ENCODE results near the gene ELANE. TPM values are rescaled to one million over a fixed set of nuclear protein-coding genes. Genes with fewer than 3 reads are reported as not detected.
A peak's percentile ranks its signal among the peaks of the same experiment; 100 is the strongest.

The ELANE gene
- total and polyA plus RNA-seq, 7 donors: 0.39 to 0.95 (median 0.55) TPM; not detected in 2

- intact Hi-C loops (cut with DNase I): no loop called here
- DNase-seq (no peak), ATAC-seq (no peak)
- Histone ChIP-seq H3K27ac (no peak overlapping the region), H3K4me3 (no peak overlapping the region), H3K9me3 (no peaks in the 10 kb centered on the region), H3K27me3 (ENCODE audit: insufficient read depth in 3 of 3, low read length in 2 of 3) (no peaks in the 10 kb centered on the region), H3K4me1 (peaks cover 4% of the 10 kb centered on the region), H3K36me3 (ENCODE audit: insufficient read depth in 1 of 2, low read depth in 1 of 2) (peaks cover 9 to 65% of the 10 kb centered on the region in 2 donors)
- WGBS, 3 donors: 91 to 95% (median 94%) methylated on average over 20 of the region's 20 CpGs
- no peak for TF ChIP-seq CTCF (IDR thresholded peaks at IDR 0.05)
Measured at GRCh38 chr19:811506-812048, 40.5 kb upstream of the ELANE start.

GRCh38 chr19:812049-812746 is 39.9 kb upstream of the ELANE start:
- 87 to 90% (median 90%) methylated on average over 67 to 80 of the region's 80 CpGs for WGBS, 3 donors
- H3K27ac ChIP-seq: no peak overlapping the region
- H3K9me3 ChIP-seq: no peaks in the 10 kb centered on the region
- no peak overlapping the region for H3K4me3 ChIP-seq
- intact Hi-C loops (cut with DNase I): no loop called here
- DNase-seq (no peak), ATAC-seq (no peak)
- no peaks in the 10 kb centered on the region for H3K4me1 ChIP-seq
- no peaks in the 10 kb centered on the region for H3K27me3 ChIP-seq (ENCODE audit: insufficient read depth in 3 of 3, low read length in 2 of 3)
- TF ChIP-seq CTCF (IDR thresholded peaks at IDR 0.05): no peak
- H3K36me3 ChIP-seq (ENCODE audit: insufficient read depth in 1 of 2, low read depth in 1 of 2): peaks cover 9 to 59% of the 10 kb centered on the region in 2 donors

- peaks cover 9 to 53% of the 10 kb centered on the region in 2 donors for H3K36me3 ChIP-seq (ENCODE audit: insufficient read depth in 1 of 2, low read depth in 1 of 2)
- no peaks in the 10 kb centered on the region for H3K4me1 ChIP-seq
- DNase-seq: no peak
- no peak overlapping the region for H3K4me3 ChIP-seq
- TF ChIP-seq CTCF (IDR thresholded peaks at IDR 0.05): no peak
- no peaks in the 10 kb centered on the region for H3K9me3 ChIP-seq
- intact Hi-C loops (cut with DNase I): no loop called here
- H3K27me3 ChIP-seq (ENCODE audit: insufficient read depth in 3 of 3, low read length in 2 of 3): no peaks in the 10 kb centered on the region
- ATAC-seq: peak in 1 of 4 donors; percentile 1
- 90 to 94% (median 93%) methylated on average over 53 to 72 of the region's 72 CpGs for WGBS, 3 donors
- H3K27ac ChIP-seq: no peak overlapping the region
Measured at GRCh38 chr19:812747-813218, 39.3 kb upstream of the ELANE start.

- ATAC-seq (peak in 3 of 4 donors; percentile 20 to 26 (median 26)), DNase-seq (no peak)
- Histone ChIP-seq H3K36me3 (ENCODE audit: insufficient read depth in 1 of 2, low read depth in 1 of 2) (peaks cover 9 to 46% of the 10 kb centered on the region in 2 donors), H3K27me3 (ENCODE audit: insufficient read depth in 3 of 3, low read length in 2 of 3) (no peaks in the 10 kb centered on the region), H3K4me1 (no peaks in the 10 kb centered on the region), H3K9me3 (no peaks in the 10 kb centered on the region), H3K27ac (no peak overlapping the region), H3K4me3 (no peak overlapping the region)
- no peak for TF ChIP-seq CTCF (IDR thresholded peaks at IDR 0.05)
- intact Hi-C loops (cut with DNase I): no loop called here
- 93 to 94% (median 93%) methylated on average over 74 to 87 of the region's 87 CpGs for WGBS, 3 donors
Measured at GRCh38 chr19:813219-814151, 38.6 kb upstream of the ELANE start.

All from psoas muscle (tissue), 8 donors.